IMR-90 (cell line): ENCODE measurements around the gene ADAMTS6. TPM values are rescaled to one million over a fixed set of nuclear protein-coding genes. Genes with fewer than 3 reads are reported as not detected.
A peak's percentile ranks its signal among the peaks of the same experiment; 100 is the strongest.

Source experiments
- ATAC-seq: fragments of 200-7000 bp; cut with Tn5 transposase; 2 replicates; pipeline ENCODE4 v1.9.1; 2020; ENCODE audit warnings: low read depth, mild to moderate bottlenecking, moderate library complexity
- BruUV-seq: library from RNA; stranded (reverse); fragments of 400-500 nt; replicated peaks from 2 replicates; lab custom pipeline; 2021; lab: Mats Ljungman, UMichigan
- CTCF ChIA-PET: fragments of 300-600 bp; formaldehyde crosslinking; extraction: SDS; loops from one replicate; lab custom pipeline; 2021; ENCODE audit warnings: antibody characterized with exemption; lab: Yijun Ruan, JAX
- POLR2A ChIA-PET: fragments of 300-600 bp; sonication (Branson Sonifier 250); formaldehyde crosslinking; loops from one replicate; lab custom pipeline; 2022; ENCODE audit warnings: antibody characterized with exemption; ENCODE audit not compliant: unreplicated experiment; lab: Charles Lee
- DNase-seq: peaks from one replicate; pipeline ENCODE4 v3.0.0; 2013
- H2AFZ ChIP-seq: replicated peaks from 2 replicates; pipeline ENCODE3; 2013; ENCODE audit warnings: low read length, mild to moderate bottlenecking; ENCODE audit not compliant: poor library complexity
- H2AK5ac ChIP-seq: 2 replicates; pipeline ENCODE4 v1.6.1; 2013; ENCODE audit warnings: low read depth, low read length, inconsistent platforms
- H2AK9ac ChIP-seq: replicated peaks from 2 replicates; pipeline ENCODE3; 2013; ENCODE audit warnings: mild to moderate bottlenecking, low read depth, low read length, moderate library complexity; ENCODE audit not compliant: poor library complexity
- H2BK120ac ChIP-seq: 2 replicates; pipeline ENCODE4 v1.6.1; 2013; ENCODE audit warnings: low read depth, low read length, inconsistent platforms
- H2BK15ac ChIP-seq: 3 replicates; pipeline ENCODE4 v1.6.1; 2013; ENCODE audit warnings: low read depth, low read length, inconsistent platforms
- H2BK20ac ChIP-seq: 2 replicates; pipeline ENCODE4 v1.6.1; 2013; ENCODE audit warnings: low read depth, mild to moderate bottlenecking, inconsistent platforms, low read length, moderate library complexity
- H2BK5ac ChIP-seq: 2 replicates; pipeline ENCODE4 v1.6.1; 2013; ENCODE audit warnings: mild to moderate bottlenecking, low read depth, low read length, inconsistent platforms; ENCODE audit not compliant: poor library complexity, severe bottlenecking
- H3K14ac ChIP-seq: replicated peaks from 2 replicates; pipeline ENCODE4 v1.6.1; 2013; ENCODE audit warnings: low read depth, low read length, inconsistent platforms
- H3K18ac ChIP-seq: 2 replicates; pipeline ENCODE4 v1.6.1; 2013; ENCODE audit warnings: low read depth, low read length, control low read depth
- H3K23ac ChIP-seq: 2 replicates; pipeline ENCODE4 v1.6.1; 2013; ENCODE audit warnings: low read depth, low read length, inconsistent platforms
- H3K27ac ChIP-seq: 2 replicates; pipeline ENCODE4 v1.5.1; 2013; ENCODE audit warnings: mild to moderate bottlenecking, control low read depth, low read length; ENCODE audit not compliant: insufficient read depth
- H3K27me3 ChIP-seq: 2 replicates; pipeline ENCODE4 v1.6.1; 2013; ENCODE audit warnings: low read length; ENCODE audit not compliant: control insufficient read depth, insufficient read depth
- H3K36me3 ChIP-seq: 2 replicates; pipeline ENCODE4 v1.6.1; 2013; ENCODE audit warnings: low read length, mixed read lengths; ENCODE audit not compliant: control insufficient read depth, insufficient read depth
- H3K4ac ChIP-seq: 2 replicates; pipeline ENCODE4 v1.6.1; 2013; ENCODE audit warnings: low read depth, low read length, inconsistent platforms
- H3K4me1 ChIP-seq: 2 replicates; pipeline ENCODE4 v1.6.1; 2013; ENCODE audit warnings: low read length, mixed read lengths; ENCODE audit not compliant: control insufficient read depth, insufficient read depth
- H3K4me2 ChIP-seq: 2 replicates; pipeline ENCODE4 v1.6.1; 2013; ENCODE audit warnings: low read depth, mild to moderate bottlenecking, control low read depth, low read length, moderate library complexity
- H3K4me3 ChIP-seq: 2 replicates; pipeline ENCODE4 v1.5.1; 2013; ENCODE audit warnings: low read depth, mild to moderate bottlenecking, control low read depth, low read length, moderate library complexity; ENCODE audit not compliant: insufficient read depth
- H3K56ac ChIP-seq: 2 replicates; pipeline ENCODE4 v1.6.1; 2013; ENCODE audit warnings: low read length, inconsistent platforms; ENCODE audit not compliant: insufficient read depth; ENCODE audit errors: extremely low read depth
- H3K79me1 ChIP-seq, 2 experiments: 2 replicates each; pipeline ENCODE4 v1.6.1; 2013; ENCODE audit warnings: low read length in 2 of 2, inconsistent platforms in 1 of 2, low read depth in 1 of 2
- H3K9ac ChIP-seq: 2 replicates; pipeline ENCODE4 v1.6.1; 2013; ENCODE audit warnings: low read depth, low read length, control low read depth
- H3K9me1 ChIP-seq: 2 replicates; pipeline ENCODE4 v1.6.1; 2013; ENCODE audit warnings: low read length, inconsistent platforms; ENCODE audit not compliant: insufficient read depth
- H3K9me3 ChIP-seq: 2 replicates; pipeline ENCODE4 v1.6.1; 2013; ENCODE audit warnings: low read length; ENCODE audit not compliant: control insufficient read depth, insufficient read depth
- H4K20me1 ChIP-seq: 2 replicates; pipeline ENCODE4 v1.6.1; 2013; ENCODE audit warnings: low read length, inconsistent platforms; ENCODE audit not compliant: insufficient read depth
- H4K5ac ChIP-seq: 2 replicates; pipeline ENCODE4 v1.6.1; 2013; ENCODE audit warnings: mild to moderate bottlenecking, low read depth, low read length, control low read depth
- H4K8ac ChIP-seq, 2 experiments: 2 replicates each; pipeline ENCODE4 v1.6.1; 2013; ENCODE audit warnings: low read depth in 2 of 2, low read length in 2 of 2, control low read depth in 1 of 2, inconsistent platforms in 1 of 2
- H4K91ac ChIP-seq: 2 replicates; pipeline ENCODE4 v1.6.1; 2013; ENCODE audit warnings: low read depth, low read length, inconsistent platforms; ENCODE audit not compliant: insufficient read depth
- BHLHE40 ChIP-seq: fragments of 150-350 bp; IDR thresholded peaks from 2 replicates; pipeline ENCODE4 v1.6.1; 2016; ENCODE audit warnings: mild to moderate bottlenecking, low read depth, low read length
- CEBPB ChIP-seq: IDR thresholded peaks from 2 replicates; pipeline ENCODE4 v1.6.1; 2012; ENCODE audit warnings: low read depth, low read length, improper control_type of control experiment
- CHD1 ChIP-seq: IDR thresholded peaks from 2 replicates; pipeline ENCODE4 v1.6.1; 2012; ENCODE audit warnings: low read depth, low read length, improper control_type of control experiment
- CTCF ChIP-seq: conservative IDR thresholded peaks from 2 replicates; pipeline ENCODE4 v1.5.1; 2012; ENCODE audit warnings: mild to moderate bottlenecking, low read depth, low read length, improper control_type of control experiment
- ELK1 ChIP-seq: fragments of 150-350 bp; IDR thresholded peaks from 2 replicates; pipeline ENCODE4 v1.6.1; 2016; ENCODE audit warnings: low read depth, mild to moderate bottlenecking, low read length, moderate library complexity, borderline replicate concordance
- MAFK ChIP-seq: IDR thresholded peaks from 2 replicates; pipeline ENCODE4 v1.6.1; 2012; ENCODE audit warnings: low read depth, low read length, improper control_type of control experiment
- MAZ ChIP-seq: IDR thresholded peaks from 2 replicates; pipeline ENCODE4 v1.6.1; 2012; ENCODE audit warnings: low read depth, mild to moderate bottlenecking, low read length, improper control_type of control experiment, moderate library complexity, borderline replicate concordance
- MXI1 ChIP-seq: IDR thresholded peaks from 2 replicates; pipeline ENCODE4 v1.6.1; 2012; ENCODE audit warnings: low read depth, mild to moderate bottlenecking, low read length, moderate library complexity, borderline replicate concordance
- NFE2L2 ChIP-seq: fragments of 150-350 bp; IDR thresholded peaks from 2 replicates; pipeline ENCODE4 v1.6.1; 2016; ENCODE audit warnings: low read depth, mild to moderate bottlenecking, low read length
- POLR2A ChIP-seq: IDR thresholded peaks from 2 replicates; pipeline ENCODE4 v1.6.1; 2012; ENCODE audit warnings: mild to moderate bottlenecking, low read depth, low read length
- RAD21 ChIP-seq: IDR thresholded peaks from 2 replicates; pipeline ENCODE4 v1.6.1; 2012; ENCODE audit warnings: low read length, improper control_type of control experiment
- RCOR1 ChIP-seq: IDR thresholded peaks from 2 replicates; pipeline ENCODE4 v1.6.1; 2012; ENCODE audit warnings: mild to moderate bottlenecking, low read length, improper control_type of control experiment; ENCODE audit not compliant: insufficient replicate concordance
- RFX5 ChIP-seq: IDR thresholded peaks from 2 replicates; pipeline ENCODE4 v1.8.0; 2012; ENCODE audit warnings: low read depth, mild to moderate bottlenecking, low read length, moderate library complexity
- SMC3 ChIP-seq: fragments of 150-350 bp; IDR thresholded peaks from 2 replicates; pipeline ENCODE4 v1.6.1; 2016; ENCODE audit warnings: low read depth, mild to moderate bottlenecking, antibody characterized with exemption, low read length, moderate library complexity
- USF2 ChIP-seq: fragments of 150-350 bp; IDR thresholded peaks from 2 replicates; pipeline ENCODE4 v1.6.1; 2017; ENCODE audit warnings: mild to moderate bottlenecking, antibody characterized with exemption, low read length, low read depth
- WGBS, 2 experiments: methylation state at CpG; one replicate each; pipeline versions ENCODE4 v1.1.5 to v1.1.7; 2013; ENCODE audit warnings: missing lambda C conversion rate in 2 of 2; ENCODE audit not compliant: insufficient read length in 1 of 2; ENCODE audit errors: extremely low coverage in 2 of 2; 5-methylcytosine and 5-hydroxymethylcytosine counted together
- dilution Hi-C: fragments of 300-500 bp; cut with HindIII; formaldehyde crosslinking; loops from one replicate; pipeline ENCODE4 v1.14.3; 2018; ENCODE audit warnings: low sequenced_read_pairs; ENCODE audit not compliant: unreplicated experiment
- in situ Hi-C: fragments of 300-500 bp; cut with MboI; formaldehyde crosslinking; loops from 3 replicates; pipeline ENCODE4 v1.14.3; 2019; ENCODE audit warnings: low sequenced_read_pairs, inconsistent platforms, mixed read lengths
- intact Hi-C: fragments of 100-400 bp; cut with micrococcal nuclease; formaldehyde crosslinking; loops from 2 replicates; pipeline ENCODE4 v1.10.0; 2022
- polyA plus RNA-seq, 3 experiments: library from polyadenylated mRNA; depleted of rRNA; stranded (reverse); fragments of >200 nt; gene quantifications; 2 replicates each; pipeline ENCODE4 v1.2.3, GENCODE V29; 2012; ENCODE audit warnings: low replicate concordance in 1 of 3
- total RNA-seq: library from RNA; depleted of rRNA; stranded (reverse); fragments of >200 nt; gene quantifications from 2 replicates; pipeline ENCODE4 v1.2.3, GENCODE V29; 2012

The ADAMTS6 gene
- total and polyA plus RNA-seq, 2 of the 4 experiments (the other 2 are of a cell fraction), result 23.9 to 173 TPM

GRCh38 chr5:65113771-65114170 is 367.9 kb downstream of the ADAMTS6 start:
- no peak overlapping the region for H3K23ac ChIP-seq
- no peak overlapping the region for H3K4me3 ChIP-seq
- TF ChIP-seq CEBPB (no peak), ELK1 (no peak), CHD1 (no peak), MXI1 (no peak), RAD21 (no peak), MAZ (no peak), USF2 (no peak), POLR2A (no peak), CTCF (no peak), MAFK (no peak), RCOR1 (no peak), NFE2L2 (no peak), RFX5 (no peak), SMC3 (no peak), BHLHE40 (no peak)
- ChIA-PET CTCF (interaction anchor here (0.7 kb wide), 1 partner anchor 198 kb away, joined by 4 read pairs; no protein-coding TSS in a partner anchor), POLR2A (no interaction called here)
- no peak overlapping the region for H2AK9ac ChIP-seq
- H2BK120ac ChIP-seq, result no peak overlapping the region
- no peak overlapping the region for H4K8ac ChIP-seq
- dilution Hi-C loops, result no loop called here
- no peak overlapping the region for H3K56ac ChIP-seq
- H3K36me3 ChIP-seq, result no peaks in the 10 kb centered on the region
- no peak overlapping the region for H2BK15ac ChIP-seq
- H4K91ac ChIP-seq, result peak overlapping the region; percentile 2; the same call in 1 of the 2 replicates
- no peak overlapping the region for H4K5ac ChIP-seq
- no peak overlapping the region for H2BK20ac ChIP-seq
- no peak overlapping the region for H3K4ac ChIP-seq
- DNase-seq (peak; percentile 29), ATAC-seq (no peak)
- no peak overlapping the region for H2AFZ ChIP-seq
- intact Hi-C loops, result no loop called here
- no peaks in the 10 kb centered on the region for H3K9me3 ChIP-seq
- no peaks in the 10 kb centered on the region for H3K27me3 ChIP-seq
- no peak overlapping the region for H3K14ac ChIP-seq
- no peaks in the 10 kb centered on the region for H3K9me1 ChIP-seq
- no peak overlapping the region for H3K27ac ChIP-seq
- H4K20me1 ChIP-seq, result no peaks in the 10 kb centered on the region
- in situ Hi-C loops, result no loop called here
- H2AK5ac ChIP-seq, result no peak overlapping the region
- H3K9ac ChIP-seq, result no peak overlapping the region
- whole genome bisulfite sequencing, 2 experiments, result no CpG with 5 or more reads among the region's 2 CpGs
- H2BK5ac ChIP-seq, result no peak overlapping the region
- H3K18ac ChIP-seq, result no peak overlapping the region
- no TSS peak for BruUV-seq
- H3K4me1 ChIP-seq, result no peaks in the 10 kb centered on the region
- H3K79me1 ChIP-seq, result no peaks in the 10 kb centered on the region
- H3K4me2 ChIP-seq, result no peak overlapping the region
